Calu3 (cell line): ENCODE results near the gene OR52H1. TPM values are rescaled to one million over a fixed set of nuclear protein-coding genes. Genes with fewer than 3 reads are reported as not detected.

ENCODE experiments used
- BruUV-seq: library from RNA; stranded (reverse); fragments of 400-500 nt; replicated peaks from 2 replicates; lab custom pipeline; 2021; lab: Mats Ljungman, UMichigan
- CTCF ChIA-PET: fragments of 300-600 bp; sonication (Branson Sonifier 250); formaldehyde crosslinking; loops from one replicate; lab custom pipeline; 2022; ENCODE audit warnings: antibody characterized with exemption; lab: Charles Lee
- DNase-seq: peaks from one replicate; pipeline ENCODE4 v3.0.0; 2022
- H3K27ac Mint-ChIP-seq: one replicate; pipeline ENCODE4 v1.8.0; 2022; ENCODE audit warnings: mixed read lengths; ENCODE audit not compliant: unreplicated experiment
- H3K27me3 Mint-ChIP-seq: one replicate; pipeline ENCODE4 v1.8.0; 2022; ENCODE audit warnings: mixed read lengths; ENCODE audit not compliant: unreplicated experiment
- H3K36me3 Mint-ChIP-seq: one replicate; pipeline ENCODE4 v1.8.0; 2022; ENCODE audit warnings: mild to moderate bottlenecking, moderate library complexity, mixed read lengths; ENCODE audit not compliant: insufficient read depth, unreplicated experiment
- H3K4me1 Mint-ChIP-seq: one replicate; pipeline ENCODE4 v1.8.0; 2022; ENCODE audit warnings: mild to moderate bottlenecking, low read depth, mixed read lengths; ENCODE audit not compliant: unreplicated experiment
- H3K4me3 Mint-ChIP-seq: one replicate; pipeline ENCODE4 v1.8.0; 2022; ENCODE audit warnings: mild to moderate bottlenecking, low read depth, moderate library complexity, mixed read lengths; ENCODE audit not compliant: unreplicated experiment
- H3K9me3 Mint-ChIP-seq: one replicate; pipeline ENCODE4 v1.8.0; 2022; ENCODE audit warnings: low read depth, mixed read lengths; ENCODE audit not compliant: unreplicated experiment
- CTCF ChIP-seq: fragments of 200-600 bp; IDR thresholded peaks from one replicate; pipeline ENCODE4 v1.8.0; 2022; ENCODE audit warnings: antibody characterized with exemption; ENCODE audit not compliant: unreplicated experiment
- intact Hi-C: fragments of 100-400 bp; cut with micrococcal nuclease; formaldehyde crosslinking; loops from one replicate; pipeline ENCODE4 v1.10.0; 2022; ENCODE audit not compliant: unreplicated experiment
- total RNA-seq: library from RNA; stranded (reverse); gene quantifications from 2 replicates; pipeline ENCODE4 v1.2.3, GENCODE V29; 2022

Gene OR52H1
- total RNA-seq, 1 experiment from 2014 or later, result not detected

- no peak overlapping the region for H3K27ac Mint-ChIP-seq
- H3K4me3 Mint-ChIP-seq, result no peak overlapping the region
- intact Hi-C loops, result no loop called here
- TF ChIP-seq CTCF, result no peak
- DNase-seq, result no peak
- no TSS peak for BruUV-seq
- H3K36me3 Mint-ChIP-seq, result no peaks in the 10 kb centered on the region
- peaks cover 18% of the 10 kb centered on the region for H3K27me3 Mint-ChIP-seq
- no peaks in the 10 kb centered on the region for H3K9me3 Mint-ChIP-seq
- H3K4me1 Mint-ChIP-seq, result no peaks in the 10 kb centered on the region
- CTCF ChIA-PET, result no interaction called here
Observed at GRCh38 chr11:5536482-5536881, 11.9 kb downstream of the OR52H1 start.

GRCh38 chr11:5534046-5534445 lies 14.3 kb downstream of the OR52H1 start:
- no peak for DNase-seq
- Mint-ChIP-seq H3K27ac (no peak overlapping the region), H3K4me3 (no peak overlapping the region), H3K36me3 (no peaks in the 10 kb centered on the region), H3K4me1 (no peaks in the 10 kb centered on the region), H3K9me3 (no peaks in the 10 kb centered on the region), H3K27me3 (peaks cover 36% of the 10 kb centered on the region)
- BruUV-seq, result no TSS peak
- TF ChIP-seq CTCF, result no peak
- intact Hi-C loops, result no loop called here
- CTCF ChIA-PET, result no interaction called here

- H3K27me3 Mint-ChIP-seq, result peaks cover 62% of the 10 kb centered on the region
- DNase-seq, result no peak
- CTCF ChIA-PET, result no interaction called here
- H3K9me3 Mint-ChIP-seq, result no peaks in the 10 kb centered on the region
- no peak for TF ChIP-seq CTCF
- H3K4me3 Mint-ChIP-seq, result no peak overlapping the region
- no peak overlapping the region for H3K27ac Mint-ChIP-seq
- no TSS peak for BruUV-seq
- no peaks in the 10 kb centered on the region for H3K36me3 Mint-ChIP-seq
- H3K4me1 Mint-ChIP-seq, result no peaks in the 10 kb centered on the region
- intact Hi-C loops, result no loop called here
Observed at GRCh38 chr11:5531053-5531831, 17.1 kb downstream of the OR52H1 start.

GRCh38 chr11:5528495-5528894 lies 19.8 kb downstream of the OR52H1 start:
- TF ChIP-seq CTCF, result no peak
- BruUV-seq, result no TSS peak
- no peaks in the 10 kb centered on the region for H3K9me3 Mint-ChIP-seq
- intact Hi-C loops, result no loop called here
- no peaks in the 10 kb centered on the region for H3K36me3 Mint-ChIP-seq
- no peak overlapping the region for H3K4me3 Mint-ChIP-seq
- H3K27me3 Mint-ChIP-seq, result peaks cover 78% of the 10 kb centered on the region
- H3K27ac Mint-ChIP-seq, result no peak overlapping the region
- CTCF ChIA-PET, result interaction anchor here (0.6 kb wide), 1 partner anchor 806 kb away, joined by 4 read pairs; no protein-coding TSS in a partner anchor
- no peaks in the 10 kb centered on the region for H3K4me1 Mint-ChIP-seq
- no peak for DNase-seq
